Endothelial cell of umbilical vein (primary cell): ENCODE measurements around the gene PDE10A. TPM values are rescaled to one million over a fixed set of nuclear protein-coding genes. Genes with fewer than 3 reads are reported as not detected.

Experiments
- BruUV-seq: library from RNA; stranded (reverse); fragments of 400-500 nt; replicated peaks from 2 replicates; lab custom pipeline; 2021; lab: Mats Ljungman, UMichigan
- CTCF ChIA-PET: fragments of 300-600, 350-600 bp; sonication (Branson Sonifier 250); formaldehyde crosslinking; loops from one replicate; lab custom pipeline; 2021; ENCODE audit warnings: antibody characterized with exemption, inconsistent platforms; lab: Charles Lee
- POLR2A ChIA-PET: fragments of 300-600, 350-600 bp; sonication (Branson Sonifier 250); formaldehyde crosslinking; loops from one replicate; lab custom pipeline; 2021; ENCODE audit warnings: antibody characterized with exemption, inconsistent platforms; lab: Charles Lee
- DNase-seq: peaks from one replicate; pipeline ENCODE4 v3.0.0-alpha.2; 2011; ENCODE audit warnings: low read depth, low spot score
- FAIRE-seq: peaks from 2 replicates; lab custom pipeline; 2011; peaks lifted over from hg19 to GRCh38; lab: Jason Lieb, UNC
- H2AFZ ChIP-seq: 2 replicates; pipeline ENCODE4 v1.6.0; 2012; ENCODE audit warnings: low read depth, low read length, control low read depth, inconsistent platforms
- H3K27ac ChIP-seq: 2 replicates; pipeline ENCODE4 v1.5.1; 2011; ENCODE audit warnings: low read depth, mild to moderate bottlenecking, control low read depth, low read length, moderate library complexity; ENCODE audit not compliant: insufficient read depth
- H3K27me3 ChIP-seq, 2 experiments: 2 replicates each; pipeline versions ENCODE4 v1.6.0 to v1.6.1; 2011; ENCODE audit warnings: low read length in 2 of 2, mixed read lengths in 1 of 2; ENCODE audit not compliant: control insufficient read depth in 2 of 2, insufficient read depth in 2 of 2
- H3K36me3 ChIP-seq, 2 experiments: 2 replicates in 1 of 2; 3 replicates in 1 of 2; pipeline ENCODE4 v1.5.1; 2011; ENCODE audit warnings: low read length in 2 of 2, mild to moderate bottlenecking in 1 of 2, moderate library complexity in 1 of 2; ENCODE audit not compliant: control insufficient read depth in 2 of 2, insufficient read depth in 2 of 2; ENCODE audit errors: extremely low read depth in 1 of 2
- H3K4me1 ChIP-seq: 3 replicates; pipeline ENCODE4 v1.5.1; 2011; ENCODE audit warnings: mild to moderate bottlenecking, low read length; ENCODE audit not compliant: control insufficient read depth, insufficient read depth; ENCODE audit errors: extremely low read depth
- H3K4me2 ChIP-seq: 2 replicates; pipeline ENCODE4 v1.6.1; 2011; ENCODE audit warnings: low read length, control low read depth, mixed read lengths; ENCODE audit not compliant: insufficient read depth
- H3K4me3 ChIP-seq, 3 experiments: fragments of 200-600 bp in 1 of 3; sonication (generic), shearing (Covaris generic) in 1 of 3; replicated peaks in 1 of 3; 2 replicates each; pipeline ENCODE4 v1.5.1; 2011 to 2016; ENCODE audit warnings: control low read depth in 3 of 3, low read length in 3 of 3, mild to moderate bottlenecking in 2 of 3, inconsistent platforms in 1 of 3, low read depth in 1 of 3, moderate library complexity in 1 of 3; ENCODE audit not compliant: insufficient read depth in 1 of 3
- H3K79me2 ChIP-seq: 2 replicates; pipeline ENCODE4 v1.6.0; 2012; ENCODE audit warnings: low read length, inconsistent platforms; ENCODE audit not compliant: control insufficient read depth, insufficient read depth
- H3K9ac ChIP-seq: replicated peaks from 2 replicates; pipeline ENCODE3; 2011; ENCODE audit warnings: low read length, control low read depth; ENCODE audit not compliant: insufficient read depth; ENCODE audit errors: extremely low read depth
- H3K9me1 ChIP-seq: replicated peaks from 3 replicates; pipeline ENCODE4 v1.6.0; 2011; ENCODE audit warnings: mild to moderate bottlenecking, low read length; ENCODE audit not compliant: control insufficient read depth, insufficient read depth; ENCODE audit errors: extremely low read depth
- H3K9me3 ChIP-seq: replicated peaks from 2 replicates; pipeline ENCODE4 v1.5.1; 2012; ENCODE audit warnings: low read length, inconsistent platforms; ENCODE audit not compliant: control insufficient read depth, insufficient read depth
- H4K20me1 ChIP-seq: replicated peaks from 2 replicates; pipeline ENCODE3; 2011; ENCODE audit warnings: mild to moderate bottlenecking, low read length; ENCODE audit not compliant: control insufficient read depth, insufficient read depth; ENCODE audit errors: extremely low read depth
- EZH2 ChIP-seq: IDR thresholded peaks from 2 replicates; pipeline ENCODE4 v1.6.1; 2012; ENCODE audit warnings: borderline replicate concordance, low read depth, mild to moderate bottlenecking, moderate library complexity, low read length, inconsistent platforms; ENCODE audit not compliant: severe bottlenecking
- FOS ChIP-seq: IDR thresholded peaks from 2 replicates; pipeline ENCODE4 v1.6.1; 2011; ENCODE audit warnings: mild to moderate bottlenecking, low read length, moderate library complexity, borderline replicate concordance; ENCODE audit not compliant: insufficient read depth
- GATA2 ChIP-seq: IDR thresholded peaks from 2 replicates; pipeline ENCODE4 v1.7.0; 2011; ENCODE audit warnings: low read depth, mild to moderate bottlenecking, moderate library complexity, mixed read lengths, low read length; ENCODE audit not compliant: insufficient read length, insufficient read depth
- dilution Hi-C: fragments of 300-500 bp; cut with MboI; formaldehyde crosslinking; loops from one replicate; pipeline ENCODE4 v1.15.0; 2019; ENCODE audit warnings: low sequenced_read_pairs; ENCODE audit not compliant: extremely low pct_ligation_motif_present
- intact Hi-C: fragments of 100-400 bp; cut with micrococcal nuclease; formaldehyde crosslinking; loops from one replicate; pipeline ENCODE4 v1.10.0; 2022
- polyA plus RNA-seq, 4 experiments: library from polyadenylated mRNA; depleted of rRNA in 3 of 4; stranded (reverse) in 3 of 4; unstranded in 1 of 4; fragments of >200 nt; gene quantifications; 2 replicates each; pipeline versions ENCODE4 v1.2.1 to v1.2.3, GENCODE V29; 2011 to 2012; ENCODE audit warnings: missing spikeins in 1 of 4
- total RNA-seq: library from RNA; stranded (reverse); gene quantifications from 2 replicates; pipeline ENCODE4 v1.2.3, GENCODE V29; 2021

PDE10A gene
- total and polyA plus RNA-seq, 2 donors (not counting 3 experiments of a cell fraction or from before 2014, with no cell fraction given) = 0.86 to 2.9 TPM

GRCh38 chr6:165448210-165448609 lies 214.8 kb downstream of the PDE10A start:
- FAIRE-seq (no peak), DNase-seq (no peak)
- H4K20me1 ChIP-seq = no peaks in the 10 kb centered on the region
- no peaks in the 10 kb centered on the region for H3K36me3 ChIP-seq
- no peaks in the 10 kb centered on the region for H3K79me2 ChIP-seq
- no peak overlapping the region for H3K4me2 ChIP-seq
- H3K4me3 ChIP-seq = no peak overlapping the region
- H3K9me3 ChIP-seq = no peaks in the 10 kb centered on the region
- H3K9ac ChIP-seq = no peak overlapping the region
- no TSS peak for BruUV-seq
- H3K27ac ChIP-seq = no peak overlapping the region
- ChIA-PET CTCF (interaction anchor here (1.0 to 2.6 kb wide), 2 partner anchors 8 to 10 kb away, joined by 3 to 19 read pairs; no protein-coding TSS in a partner anchor), POLR2A (no interaction called here)
- H2AFZ ChIP-seq = no peak overlapping the region
- intact Hi-C loops (loop anchor here (10.0 kb wide), 1 partner anchor 657 kb away; no protein-coding TSS in a partner anchor), dilution Hi-C loops (no loop called here)
- H3K4me1 ChIP-seq = no peaks in the 10 kb centered on the region
- no peaks in the 10 kb centered on the region for H3K9me1 ChIP-seq
- H3K27me3 ChIP-seq = no peaks in the 10 kb centered on the region
- TF ChIP-seq FOS = no peak

- H3K4me1 ChIP-seq = no peaks in the 10 kb centered on the region
- no peak overlapping the region for H2AFZ ChIP-seq
- no peak overlapping the region for H3K27ac ChIP-seq
- ChIA-PET POLR2A (no interaction called here), CTCF (interaction anchor here (2.6 kb wide), 1 partner anchor 7 kb away, joined by 19 read pairs; no protein-coding TSS in a partner anchor)
- H3K9me1 ChIP-seq = no peaks in the 10 kb centered on the region
- H4K20me1 ChIP-seq = no peaks in the 10 kb centered on the region
- BruUV-seq = no TSS peak
- FAIRE-seq = no peak
- no peaks in the 10 kb centered on the region for H3K27me3 ChIP-seq
- no peak for TF ChIP-seq FOS
- no peak for TF ChIP-seq GATA2
- no peak for TF ChIP-seq EZH2
- no peaks in the 10 kb centered on the region for H3K79me2 ChIP-seq
- H3K4me3 ChIP-seq = no peak overlapping the region
- no peak overlapping the region for H3K9ac ChIP-seq
- intact Hi-C loops (loop anchor here (10.0 kb wide), 1 partner anchor 658 kb away; no protein-coding TSS in a partner anchor), dilution Hi-C loops (no loop called here)
- H3K36me3 ChIP-seq = no peaks in the 10 kb centered on the region
- no peak overlapping the region for H3K4me2 ChIP-seq
- H3K9me3 ChIP-seq = no peaks in the 10 kb centered on the region
- no peak for DNase-seq
Observed at GRCh38 chr6:165447141-165447540, 215.9 kb downstream of the PDE10A start.
